ENCODE measurements around the gene AQP12B. TPM values are rescaled to one million over a fixed set of nuclear protein-coding genes. Genes with fewer than 3 reads are reported as not detected.

Gene AQP12B
- total and polyA plus RNA-seq, 9 donors: 0.18 to 0.36 TPM; not detected in 7

GRCh38 chr2:240688553-240688919, 5.9 kb upstream of the AQP12B start:
- Histone ChIP-seq H3K36me3 (no peaks in the 10 kb centered on the region), H3K4me1 (ENCODE audit: insufficient read depth) (no peaks in the 10 kb centered on the region), H3K9me3 (no peaks in the 10 kb centered on the region), H3K27me3 (no peaks in the 10 kb centered on the region), H3K27ac (no peak overlapping the region), H3K4me3 (no peak overlapping the region)
- no peak for DNase-seq
- no peak for TF ChIP-seq CTCF (IDR thresholded peaks at IDR 0.05)
- no peak for TF ChIP-seq EP300 (IDR thresholded peaks at IDR 0.05)
- TF ChIP-seq POLR2A (IDR thresholded peaks at IDR 0.05): no peak
- 86 to 94% (median 92%) methylated on average over 9 of the region's 9 CpGs for WGBS, 3 donors
- intact Hi-C loops (cut with DNase I): no loop called here

GRCh38 chr2:240687741-240688552, 5.3 kb upstream of the AQP12B start:
- H3K36me3 ChIP-seq: no peaks in the 10 kb centered on the region
- H3K4me3 ChIP-seq: no peak overlapping the region
- TF ChIP-seq CTCF (IDR thresholded peaks at IDR 0.05) (no peak), EP300 (IDR thresholded peaks at IDR 0.05) (no peak), POLR2A (IDR thresholded peaks at IDR 0.05) (no peak)
- H3K9me3 ChIP-seq: no peaks in the 10 kb centered on the region
- no peak overlapping the region for H3K27ac ChIP-seq
- H3K4me1 ChIP-seq (ENCODE audit: insufficient read depth): no peaks in the 10 kb centered on the region
- no peaks in the 10 kb centered on the region for H3K27me3 ChIP-seq
- DNase-seq: no peak
- 79 to 84% (median 83%) methylated on average over 14 of the region's 14 CpGs for WGBS, 3 donors
- intact Hi-C loops (cut with DNase I): no loop called here

GRCh38 chr2:240687045-240687740, 4.5 kb upstream of the AQP12B start:
- TF ChIP-seq EP300 (IDR thresholded peaks at IDR 0.05): no peak
- no peak for TF ChIP-seq CTCF (IDR thresholded peaks at IDR 0.05)
- TF ChIP-seq POLR2A (IDR thresholded peaks at IDR 0.05): no peak
- Histone ChIP-seq H3K4me1 (ENCODE audit: insufficient read depth) (no peaks in the 10 kb centered on the region), H3K4me3 (no peak overlapping the region), H3K9me3 (no peaks in the 10 kb centered on the region), H3K27me3 (no peaks in the 10 kb centered on the region), H3K36me3 (no peaks in the 10 kb centered on the region), H3K27ac (no peak overlapping the region)
- no peak for DNase-seq
- intact Hi-C loops (cut with DNase I): no loop called here
- 68 to 76% (median 72%) methylated on average over 15 to 20 of the region's 20 CpGs for WGBS, 3 donors

- TF ChIP-seq POLR2A (IDR thresholded peaks at IDR 0.05): no peak
- no peak for TF ChIP-seq CTCF (IDR thresholded peaks at IDR 0.05)
- no peak for TF ChIP-seq EP300 (IDR thresholded peaks at IDR 0.05)
- 65 to 71% (median 70%) methylated on average over 6 of the region's 6 CpGs for WGBS, 3 donors
- Histone ChIP-seq H3K27me3 (no peaks in the 10 kb centered on the region), H3K27ac (no peak overlapping the region), H3K9me3 (no peaks in the 10 kb centered on the region), H3K4me1 (ENCODE audit: insufficient read depth) (no peaks in the 10 kb centered on the region), H3K4me3 (no peak overlapping the region), H3K36me3 (no peaks in the 10 kb centered on the region)
- intact Hi-C loops (cut with DNase I): no loop called here
- DNase-seq: no peak
Observed at GRCh38 chr2:240686460-240686859, 3.8 kb upstream of the AQP12B start.

Data from ovary (tissue), 9 donors.